Right atrium auricular region (tissue), 2 donors: Measurements from ENCODE around the gene PIK3C3. TPM values are rescaled to one million over a fixed set of nuclear protein-coding genes. Genes with fewer than 3 reads are reported as not detected.

Experiments used
- DNase-seq: peaks from one replicate; pipeline ENCODE4 v3.0.0-alpha.2; 2019; ENCODE audit warnings: low spot score
- H3K27ac ChIP-seq, 2 donors: fragments of 200-600 bp; sonication (generic); 1 replicate in 1 of 2; 2 replicates in 1 of 2; pipeline ENCODE4 v1.5.1; 2016 to 2019
- H3K27me3 ChIP-seq, 2 donors: fragments of 200-600 bp; sonication (generic); one replicate each; pipeline versions ENCODE4 v1.5.1 to v1.6.0; 2017 to 2019
- H3K36me3 ChIP-seq: fragments of 200-600 bp; sonication (generic); one replicate; pipeline ENCODE4 v1.5.1; 2016
- H3K4me1 ChIP-seq, 2 donors: fragments of 200-600 bp; sonication (generic); one replicate each; pipeline versions ENCODE4 v1.5.1 to v1.6.0; 2017 to 2019
- H3K4me3 ChIP-seq, 2 donors: fragments of 200-600 bp; sonication (generic); 1 replicate in 1 of 2; 2 replicates in 1 of 2; pipeline ENCODE4 v1.5.1; 2017 to 2019; ENCODE audit warnings: mild to moderate bottlenecking in 1 of 2, moderate library complexity in 1 of 2
- H3K9me3 ChIP-seq, 2 donors: fragments of 200-600 bp; sonication (generic); one replicate each; pipeline ENCODE4 v1.5.1; 2019
- CTCF ChIP-seq, 2 donors: fragments of 200-600 bp; sonication (generic); IDR thresholded peaks; one replicate each; pipeline ENCODE4 v1.5.1; 2019; ENCODE audit warnings: antibody characterized with exemption in 2 of 2
- total RNA-seq, 2 donors: library from RNA; depleted of rRNA; stranded (reverse); fragments of >200 nt; gene quantifications; one replicate each; pipeline ENCODE4 v1.1.0, GENCODE V29; 2016

Gene PIK3C3
- total RNA-seq: 10 to 100 TPM; 17.9 to 32.2 TPM

DNA sequence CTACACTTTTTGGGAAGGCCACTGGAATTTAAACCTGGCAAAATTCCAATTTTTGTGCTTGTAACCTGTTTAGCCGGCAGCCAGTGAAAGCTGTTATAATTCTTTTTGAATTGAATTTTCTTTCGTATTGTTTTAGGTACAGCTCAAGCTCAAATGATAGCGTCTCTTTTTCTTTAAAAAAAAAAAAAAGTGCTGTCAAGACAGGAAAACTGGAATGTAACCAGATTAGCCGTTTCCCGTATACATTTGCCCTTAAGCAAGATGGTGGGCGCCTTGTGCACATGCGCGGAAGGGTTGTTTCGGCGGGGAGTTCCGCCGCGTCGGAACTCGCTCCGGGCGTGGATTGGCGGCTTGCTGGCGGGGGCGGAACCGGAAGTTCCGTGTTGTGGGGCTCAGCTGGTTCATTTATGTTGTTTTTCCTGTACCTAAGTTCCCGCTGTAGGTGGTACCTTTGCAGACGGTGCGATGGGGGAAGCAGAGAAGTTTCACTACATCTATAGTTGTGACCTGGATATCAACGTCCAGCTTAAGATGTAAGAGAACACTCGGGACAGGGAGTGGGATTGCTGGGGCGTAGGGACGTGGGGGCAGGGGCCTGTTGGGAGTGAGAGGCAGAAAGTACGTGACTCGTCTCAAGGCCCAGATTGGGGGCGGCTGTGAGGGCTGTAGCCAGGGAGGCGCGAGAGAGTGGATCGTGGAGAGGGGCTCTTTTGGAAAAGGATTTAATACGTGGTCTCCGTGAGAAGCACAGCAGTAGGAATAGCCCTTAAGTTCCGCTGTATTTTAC is at the start of gene PIK3C3:
Gene PIK3C3 (plus strand): TSS at position 408 of the 787 bp plus-strand sequence. CDS start 58 bp downstream, at position 466.
- peaks cover 9% of the 10 kb centered on the region for H3K36me3 ChIP-seq
- peak; percentile 95 for DNase-seq
- H3K9me3 ChIP-seq: no peaks in the 10 kb centered on the region
- H3K4me1 ChIP-seq: peaks cover 0 to 17% of the 10 kb centered on the region in 2 donors
- H3K27me3 ChIP-seq: no peaks in the 10 kb centered on the region
- no peak for TF ChIP-seq CTCF (IDR thresholded peaks at IDR 0.05)
- H3K27ac ChIP-seq: peak within 1 kb of the TSS; percentile 70 to 82
- peak within 1 kb of the TSS; percentile 81 to 87 for H3K4me3 ChIP-seq

GRCh38 chr18:41905786-41906527 is 49.1 kb upstream of the PIK3C3 start:
- Histone ChIP-seq H3K4me1 (no peaks in the 10 kb centered on the region), H3K36me3 (no peaks in the 10 kb centered on the region), H3K27ac (no peak overlapping the region), H3K9me3 (no peaks in the 10 kb centered on the region), H3K4me3 (no peak overlapping the region), H3K27me3 (no peaks in the 10 kb centered on the region)
- TF ChIP-seq CTCF (IDR thresholded peaks at IDR 0.05): no peak
- no peak for DNase-seq

DNA sequence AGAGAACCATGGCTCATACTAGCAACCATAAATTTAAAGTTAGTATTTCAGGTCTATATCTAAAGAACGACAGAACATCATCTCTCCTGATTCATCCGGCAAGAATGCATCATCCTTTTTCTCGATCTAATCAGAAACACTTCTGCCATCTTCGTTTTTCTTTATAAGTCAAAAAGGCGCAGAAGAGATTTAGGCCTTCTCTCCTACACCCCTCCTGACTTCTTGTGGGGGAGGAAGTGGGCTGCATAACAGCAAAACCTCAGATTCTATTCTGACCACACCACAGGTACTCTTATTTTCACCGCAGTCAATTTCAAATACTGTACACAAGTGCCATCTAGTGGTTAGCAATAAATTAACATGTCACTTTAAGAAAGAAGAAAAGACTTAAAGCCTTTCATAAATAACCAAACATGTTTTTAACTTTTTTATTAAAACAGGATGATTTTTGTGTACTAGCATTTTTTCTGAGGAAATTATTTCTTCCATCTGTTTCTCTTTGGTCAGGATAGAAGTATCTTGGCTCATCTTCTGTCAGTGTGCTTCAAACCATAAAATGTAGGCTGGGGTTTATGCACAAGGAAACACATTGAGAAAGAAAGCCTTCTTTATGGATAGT is 48.4 kb upstream of the PIK3C3 start:
- H3K27me3 ChIP-seq: no peaks in the 10 kb centered on the region

DNA sequence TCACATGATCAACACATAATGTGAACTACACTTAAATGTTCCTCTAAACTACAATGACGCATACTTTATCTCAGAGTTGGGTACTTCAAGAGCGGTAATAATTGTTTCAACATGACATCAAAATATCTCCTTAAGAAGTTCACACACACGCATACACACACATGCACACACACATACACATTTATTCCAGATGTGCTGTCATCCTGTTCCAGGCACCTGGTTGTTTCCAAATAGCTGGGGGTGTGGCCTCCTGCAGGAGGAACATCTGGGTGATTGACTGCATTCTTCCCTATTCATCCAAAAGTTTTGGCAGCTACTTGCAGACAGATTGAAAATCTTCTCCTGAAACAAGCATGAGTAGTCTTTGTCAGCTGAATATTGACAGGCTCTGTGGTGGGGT is 37.9 kb upstream of the PIK3C3 start:
- H3K4me1 ChIP-seq: no peaks in the 10 kb centered on the region
- TF ChIP-seq CTCF (IDR thresholded peaks at IDR 0.05): no peak
- H3K27ac ChIP-seq: no peak overlapping the region
- H3K36me3 ChIP-seq: no peaks in the 10 kb centered on the region
- DNase-seq: no peak
- H3K27me3 ChIP-seq: no peaks in the 10 kb centered on the region
- no peaks in the 10 kb centered on the region for H3K9me3 ChIP-seq
- no peak overlapping the region for H3K4me3 ChIP-seq

More for the DNA sequence above, 48.4 kb upstream of the PIK3C3 start:
- no peak overlapping the region for H3K27ac ChIP-seq
- H3K9me3 ChIP-seq: no peaks in the 10 kb centered on the region
- no peaks in the 10 kb centered on the region for H3K36me3 ChIP-seq
- H3K4me3 ChIP-seq: no peak overlapping the region
- H3K4me1 ChIP-seq: no peaks in the 10 kb centered on the region
- no peak for DNase-seq
- peak; percentile 44 to 70 for TF ChIP-seq CTCF (IDR thresholded peaks at IDR 0.05)

DNA sequence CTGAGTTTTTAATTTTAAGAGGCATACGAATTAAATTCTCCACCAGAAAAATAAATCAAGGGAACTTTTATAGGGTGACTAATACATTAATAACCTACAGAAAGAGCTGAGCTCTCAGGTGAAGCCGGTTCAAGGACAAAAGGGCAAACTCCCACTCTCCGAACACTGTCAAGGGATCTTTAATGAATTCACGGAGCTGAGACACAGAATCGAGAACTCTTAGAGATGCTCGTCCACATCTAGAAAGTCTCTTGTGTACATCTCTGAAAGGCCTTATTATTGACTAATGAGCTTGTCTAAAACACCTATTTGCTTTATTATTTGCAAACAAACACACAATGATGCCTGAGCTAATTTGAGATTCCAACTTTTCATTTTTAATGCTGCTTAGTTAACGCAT is 33.3 kb upstream of the PIK3C3 start:
- Histone ChIP-seq H3K4me3 (no peak overlapping the region), H3K4me1 (no peaks in the 10 kb centered on the region), H3K36me3 (no peaks in the 10 kb centered on the region), H3K9me3 (no peaks in the 10 kb centered on the region), H3K27ac (no peak overlapping the region), H3K27me3 (no peaks in the 10 kb centered on the region)
- TF ChIP-seq CTCF (IDR thresholded peaks at IDR 0.05): no peak
- DNase-seq: no peak
